ENCODE data around the gene KLHL35. TPM values are rescaled to one million over a fixed set of nuclear protein-coding genes. Genes with fewer than 3 reads are reported as not detected.

The KLHL35 gene
- total and polyA plus RNA-seq, 2 experiments from 2014 or later, result 0.63 to 1.7 TPM

- no peaks in the 10 kb centered on the region for H4K20me1 ChIP-seq (ENCODE audit: insufficient read depth, poor library complexity, severe bottlenecking)
- H3K4me2 ChIP-seq, result no peak overlapping the region
- no peaks in the 10 kb centered on the region for H3K9me3 ChIP-seq (ENCODE audit: low read depth)
- no peak for DNase-seq (ENCODE audit: low spot score)
- TF ChIP-seq CTCF (IDR thresholded peaks at IDR 0.05; ENCODE audit: poor library complexity) (no peak), EZH2 (IDR thresholded peaks at IDR 0.05; ENCODE audit: borderline replicate concordance) (no peak), EZH2phosphoT487 (IDR thresholded peaks at IDR 0.05; ENCODE audit: low read depth, severe bottlenecking, unreplicated experiment) (no peak)
- H3K36me3 ChIP-seq (replicated peaks; ENCODE audit: insufficient read depth, low read depth), result no peaks in the 10 kb centered on the region
- no peaks in the 10 kb centered on the region for H3K27me3 ChIP-seq
- H3K4me1 ChIP-seq (ENCODE audit: insufficient read depth), result peaks cover 4% of the 10 kb centered on the region
- no peak overlapping the region for H2AFZ ChIP-seq
- 75% methylated on average over 6 of the region's 6 CpGs for WGBS (ENCODE audit: low lambda C conversion rate, missing lambda C conversion rate)
- H3K4me3 ChIP-seq, result no peak overlapping the region
- H3K9me2 ChIP-seq (replicated peaks; ENCODE audit: insufficient read depth), result no peaks in the 10 kb centered on the region
- no peaks in the 10 kb centered on the region for H3K79me2 ChIP-seq
- H3K27ac ChIP-seq, result no peak overlapping the region
Measured at GRCh38 chr11:75469785-75470405, 36.9 kb upstream of the KLHL35 start.

- H3K27me3 ChIP-seq, result no peaks in the 10 kb centered on the region
- H3K79me2 ChIP-seq, result no peaks in the 10 kb centered on the region
- no peaks in the 10 kb centered on the region for H4K20me1 ChIP-seq (ENCODE audit: insufficient read depth, poor library complexity, severe bottlenecking)
- no peak for DNase-seq (ENCODE audit: low spot score)
- H3K4me3 ChIP-seq, result no peak overlapping the region
- H2AFZ ChIP-seq, result no peak overlapping the region
- peaks cover 4% of the 10 kb centered on the region for H3K4me1 ChIP-seq (ENCODE audit: insufficient read depth)
- TF ChIP-seq CTCF (IDR thresholded peaks at IDR 0.05; ENCODE audit: poor library complexity) (no peak), EZH2phosphoT487 (IDR thresholded peaks at IDR 0.05; ENCODE audit: low read depth, severe bottlenecking, unreplicated experiment) (no peak)
- no peaks in the 10 kb centered on the region for H3K9me3 ChIP-seq (ENCODE audit: low read depth)
- H3K36me3 ChIP-seq (replicated peaks; ENCODE audit: insufficient read depth, low read depth), result no peaks in the 10 kb centered on the region
- H3K4me2 ChIP-seq, result no peak overlapping the region
- H3K9me2 ChIP-seq (replicated peaks; ENCODE audit: insufficient read depth), result no peaks in the 10 kb centered on the region
- 67% methylated on average over 14 of the region's 14 CpGs for WGBS (ENCODE audit: low lambda C conversion rate, missing lambda C conversion rate)
- H3K27ac ChIP-seq, result no peak overlapping the region
Measured at GRCh38 chr11:75468534-75469340, 35.7 kb upstream of the KLHL35 start.

GRCh38 chr11:75467881-75468280, 34.9 kb upstream of the KLHL35 start:
- no peaks in the 10 kb centered on the region for H3K9me3 ChIP-seq (ENCODE audit: low read depth)
- no peaks in the 10 kb centered on the region for H3K36me3 ChIP-seq (replicated peaks; ENCODE audit: insufficient read depth, low read depth)
- H3K79me2 ChIP-seq, result no peaks in the 10 kb centered on the region
- H3K9me2 ChIP-seq (replicated peaks; ENCODE audit: insufficient read depth), result no peaks in the 10 kb centered on the region
- WGBS (ENCODE audit: low lambda C conversion rate, missing lambda C conversion rate), result 81% methylated on average over 4 of the region's 4 CpGs
- peaks cover 4% of the 10 kb centered on the region for H3K4me1 ChIP-seq (ENCODE audit: insufficient read depth)
- DNase-seq (ENCODE audit: low spot score), result no peak
- TF ChIP-seq EZH2phosphoT487 (IDR thresholded peaks at IDR 0.05; ENCODE audit: low read depth, severe bottlenecking, unreplicated experiment) (no peak), EZH2 (IDR thresholded peaks at IDR 0.05; ENCODE audit: borderline replicate concordance) (no peak), CTCF (IDR thresholded peaks at IDR 0.05; ENCODE audit: poor library complexity) (no peak)
- H3K4me3 ChIP-seq, result no peak overlapping the region
- no peak overlapping the region for H3K27ac ChIP-seq
- no peak overlapping the region for H3K4me2 ChIP-seq
- no peak overlapping the region for H2AFZ ChIP-seq
- H3K27me3 ChIP-seq, result no peaks in the 10 kb centered on the region
- no peaks in the 10 kb centered on the region for H4K20me1 ChIP-seq (ENCODE audit: insufficient read depth, poor library complexity, severe bottlenecking)
